GM18511 (cell line): ENCODE results near the gene CEP112.
"Not testable (repeated sequence)": the region's sequence is repeated elsewhere in the genome, so short reads cannot be mapped to it uniquely, and the experiment has no call there.

Experiments used
- ATAC-seq: cut with Tn5 transposase; IDR thresholded peaks from one replicate; pipeline ENCODE4 v1.9.1; 2021; ENCODE audit warnings: mild to moderate bottlenecking, moderate library complexity; ENCODE audit not compliant: unreplicated experiment

The CEP112 gene

GRCh38 chr17:65790241-65790640 is 401.7 kb downstream of the CEP112 start:
- no peak for ATAC-seq

- ATAC-seq, result no peak
Observed at GRCh38 chr17:65787503-65787902, 404.4 kb downstream of the CEP112 start.

- no peak for ATAC-seq
Observed at GRCh38 chr17:65786479-65786878, 405.5 kb downstream of the CEP112 start.

- ATAC-seq, result no peak
Observed at GRCh38 chr17:65785109-65785508, 406.8 kb downstream of the CEP112 start.

- no peak for ATAC-seq
Observed at GRCh38 chr17:65783845-65784334, 408.0 kb downstream of the CEP112 start.

GRCh38 chr17:65782104-65782706 is 409.7 kb downstream of the CEP112 start:
- not testable (repeated sequence) for ATAC-seq

GRCh38 chr17:65780111-65780510 is 411.8 kb downstream of the CEP112 start:
- no peak for ATAC-seq

GRCh38 chr17:65776890-65777289 is 415.0 kb downstream of the CEP112 start:
- ATAC-seq, result no peak

GRCh38 chr17:65774787-65775186 is 417.1 kb downstream of the CEP112 start:
- no peak for ATAC-seq

- no peak for ATAC-seq
Observed at GRCh38 chr17:65772989-65773388, 418.9 kb downstream of the CEP112 start.

- ATAC-seq, result no peak
Observed at GRCh38 chr17:65771704-65772103, 420.2 kb downstream of the CEP112 start.

GRCh38 chr17:65763786-65764185 is 428.1 kb downstream of the CEP112 start:
- ATAC-seq, result no peak

- ATAC-seq, result no peak
Observed at GRCh38 chr17:65762973-65763372, 429.0 kb downstream of the CEP112 start.

- no peak for ATAC-seq
Observed at GRCh38 chr17:65759532-65759931, 432.4 kb downstream of the CEP112 start.

GRCh38 chr17:65756760-65757159 is 435.2 kb downstream of the CEP112 start:
- ATAC-seq, result no peak

GRCh38 chr17:65755799-65756198 is 436.1 kb downstream of the CEP112 start:
- ATAC-seq, result no peak

GRCh38 chr17:65754630-65755029 is 437.3 kb downstream of the CEP112 start:
- no peak for ATAC-seq

- no peak for ATAC-seq
Observed at GRCh38 chr17:65754081-65754480, 437.9 kb downstream of the CEP112 start.

GRCh38 chr17:65753348-65753747 is 438.6 kb downstream of the CEP112 start:
- ATAC-seq, result no peak

GRCh38 chr17:65751263-65751662 is 440.7 kb downstream of the CEP112 start:
- ATAC-seq, result no peak

- no peak for ATAC-seq
Observed at GRCh38 chr17:65750631-65751115, 441.3 kb downstream of the CEP112 start.

- ATAC-seq, result no peak
Observed at GRCh38 chr17:65750166-65750565, 441.8 kb downstream of the CEP112 start.

- ATAC-seq, result no peak
Observed at GRCh38 chr17:65749479-65749878, 442.5 kb downstream of the CEP112 start.
